NT2/D1 (cell line): ENCODE measurements around the gene HOXC13.
A peak's percentile ranks its signal among the peaks of the same experiment; 100 is the strongest.

ENCODE experiments used
- DNase-seq: peaks from one replicate; pipeline ENCODE4 v3.0.0-alpha.2; 2011; ENCODE audit warnings: low read depth, low spot score
- H3K27me3 ChIP-seq: 2 replicates; pipeline ENCODE4 v1.6.0; 2011; ENCODE audit warnings: mild to moderate bottlenecking; ENCODE audit not compliant: insufficient read length, insufficient read depth
- H3K36me3 ChIP-seq: 2 replicates; pipeline ENCODE4 v1.6.1; 2011; ENCODE audit warnings: mild to moderate bottlenecking, low read length, mixed read lengths; ENCODE audit not compliant: insufficient read depth, insufficient read length
- H3K4me1 ChIP-seq: 2 replicates; pipeline ENCODE4 v1.5.1; 2011; ENCODE audit not compliant: insufficient read depth, insufficient read length
- H3K4me3 ChIP-seq: 2 replicates; pipeline ENCODE4 v1.5.1; 2011; ENCODE audit warnings: low read depth; ENCODE audit not compliant: insufficient read length
- H3K9ac ChIP-seq: 2 replicates; pipeline ENCODE4 v1.6.0; 2011; ENCODE audit warnings: low read depth; ENCODE audit not compliant: insufficient read length
- H3K9me3 ChIP-seq: 2 replicates; pipeline ENCODE4 v1.5.1; 2011; ENCODE audit warnings: mild to moderate bottlenecking, low read length; ENCODE audit not compliant: insufficient read depth
- SUZ12 ChIP-seq: IDR thresholded peaks from 2 replicates; pipeline ENCODE4 v1.6.1; 2011; ENCODE audit not compliant: insufficient read length, insufficient read depth; ENCODE audit errors: extremely low read depth
- YY1 ChIP-seq: IDR thresholded peaks from 2 replicates; pipeline ENCODE4 v1.6.1; 2011; ENCODE audit not compliant: insufficient read length, insufficient read depth
- ZNF274 ChIP-seq: IDR thresholded peaks from 2 replicates; pipeline ENCODE4 v1.6.1; 2011; ENCODE audit warnings: mild to moderate bottlenecking, low read depth, low read length

The HOXC13 gene

GRCh38 chr12:53958128-53958527 lies 19.5 kb downstream of the HOXC13 start:
- no peaks in the 10 kb centered on the region for H3K36me3 ChIP-seq
- H3K27me3 ChIP-seq, result peaks cover 100% of the 10 kb centered on the region
- H3K4me1 ChIP-seq, result peaks cover 10% of the 10 kb centered on the region
- TF ChIP-seq ZNF274, result no peak
- TF ChIP-seq SUZ12, result no peak
- no peak for TF ChIP-seq YY1
- H3K4me3 ChIP-seq, result no peak overlapping the region
- no peaks in the 10 kb centered on the region for H3K9me3 ChIP-seq
- no peak for DNase-seq
- H3K9ac ChIP-seq, result no peak overlapping the region

DNA sequence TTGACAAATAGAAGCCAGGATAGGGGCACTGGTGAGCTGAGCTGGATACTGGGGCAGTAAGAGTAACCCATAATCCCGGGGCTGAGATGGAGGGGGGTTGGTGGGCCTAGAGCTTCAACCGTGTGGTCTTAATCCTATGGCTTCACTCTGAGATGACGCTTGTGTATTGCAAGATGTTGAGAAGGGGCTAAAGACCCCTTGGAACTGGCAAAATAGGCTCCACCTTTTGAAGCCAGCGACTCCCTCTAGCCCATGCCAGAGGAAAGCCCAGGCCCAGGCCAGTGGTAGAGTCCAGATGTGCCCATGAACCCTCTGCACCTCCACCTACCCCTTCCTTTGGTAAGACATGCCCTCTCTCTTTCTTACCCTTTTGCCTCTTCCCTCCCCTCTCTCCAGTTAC lies 20.7 kb downstream of the HOXC13 start:
- H3K4me1 ChIP-seq, result peaks cover 4% of the 10 kb centered on the region
- H3K9me3 ChIP-seq, result no peaks in the 10 kb centered on the region
- H3K36me3 ChIP-seq, result no peaks in the 10 kb centered on the region
- no peak for TF ChIP-seq SUZ12
- TF ChIP-seq YY1, result no peak
- no peak for TF ChIP-seq ZNF274
- peaks cover 100% of the 10 kb centered on the region for H3K27me3 ChIP-seq
- no peak overlapping the region for H3K4me3 ChIP-seq
- H3K9ac ChIP-seq, result no peak overlapping the region
- DNase-seq, result no peak

DNA sequence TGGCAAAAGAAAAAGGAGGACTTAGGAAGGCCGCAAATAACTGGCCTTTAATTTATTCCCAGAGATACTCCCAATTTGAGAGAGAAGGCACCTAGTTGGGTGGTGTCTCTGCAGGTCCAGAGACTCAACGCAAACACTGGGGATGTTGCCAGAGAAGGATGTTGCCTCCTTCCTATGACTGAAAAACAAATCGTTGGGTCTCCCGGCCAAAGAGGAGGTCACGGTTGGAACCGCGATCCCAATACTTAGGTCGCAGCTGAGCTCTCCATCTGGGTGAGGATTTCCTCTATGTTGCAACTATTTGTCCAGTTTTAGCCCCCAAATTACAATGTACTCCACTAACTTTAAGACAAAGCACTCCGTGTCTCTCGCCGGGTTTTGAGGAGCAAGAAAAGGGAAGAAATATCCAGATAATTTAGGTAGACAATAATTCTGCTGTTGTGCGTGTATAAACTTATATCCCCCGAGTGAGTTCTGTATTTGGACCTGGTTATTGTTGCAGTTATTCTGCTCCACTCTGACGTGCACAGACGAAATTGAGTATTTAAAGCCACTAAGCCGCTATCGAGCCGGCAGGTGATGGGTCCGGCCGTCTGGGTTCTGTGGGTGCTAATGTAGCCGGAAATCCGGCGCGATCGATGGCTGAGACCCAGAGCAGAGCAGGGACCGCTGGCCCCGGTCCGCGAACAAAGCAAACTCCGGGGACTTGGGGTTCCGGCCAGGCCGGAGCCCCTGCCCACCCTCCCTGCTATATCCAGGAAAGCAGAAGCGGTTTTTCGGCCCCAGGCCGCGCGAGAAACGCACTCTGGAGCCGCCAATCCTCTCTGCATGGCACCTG lies 21.8 kb downstream of the HOXC13 start:
- TF ChIP-seq YY1 (no peak), SUZ12 (no peak), ZNF274 (no peak)
- DNase-seq, result no peak
- Histone ChIP-seq H3K9ac (no peak overlapping the region), H3K36me3 (no peaks in the 10 kb centered on the region), H3K9me3 (no peaks in the 10 kb centered on the region), H3K4me3 (no peak overlapping the region), H3K4me1 (no peaks in the 10 kb centered on the region), H3K27me3 (peaks cover 100% of the 10 kb centered on the region)

DNA sequence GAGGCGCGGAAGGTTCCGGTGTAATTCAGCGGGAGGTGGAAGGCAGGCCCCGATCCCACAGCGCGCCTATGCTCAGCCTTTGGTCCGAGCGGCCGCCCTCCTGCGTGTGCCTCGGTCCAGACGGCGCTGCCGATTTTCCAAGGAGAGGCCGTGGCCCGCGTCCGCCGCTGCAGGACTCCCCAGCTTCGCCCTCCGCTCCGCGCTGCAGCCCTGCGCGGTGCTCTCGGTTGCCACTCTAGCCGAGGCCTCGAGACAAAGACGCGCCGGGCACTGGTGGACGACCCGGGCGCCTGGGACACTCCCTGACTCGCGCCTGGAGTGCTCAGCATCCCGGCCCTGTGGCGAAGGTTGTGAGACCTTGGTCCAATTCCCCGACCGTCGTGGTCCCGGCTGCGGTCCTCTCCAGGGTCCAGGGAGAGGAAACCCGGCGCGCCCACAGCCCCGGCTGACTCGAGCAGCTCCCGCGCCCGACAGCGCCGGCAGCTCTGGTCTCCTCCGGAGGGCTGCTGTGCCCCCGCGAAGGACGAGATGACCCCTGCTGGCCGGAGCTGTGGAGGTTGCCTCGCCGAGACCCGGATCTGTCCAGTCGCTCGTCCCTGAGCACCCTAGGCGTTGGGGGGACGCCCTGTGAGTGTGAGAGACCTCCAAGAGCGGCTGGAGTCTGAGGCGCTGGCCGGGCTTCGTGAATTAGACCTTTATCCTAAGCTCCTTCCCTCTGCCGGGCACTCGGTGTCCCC lies 22.6 kb downstream of the HOXC13 start:
- peaks cover 100% of the 10 kb centered on the region for H3K27me3 ChIP-seq
- no peak for DNase-seq
- H3K9me3 ChIP-seq, result no peaks in the 10 kb centered on the region
- peak overlapping the region; percentile 17 for H3K4me3 ChIP-seq
- TF ChIP-seq YY1 (no peak), SUZ12 (peak; percentile 99)
- H3K9ac ChIP-seq, result peak overlapping the region; percentile 43
- H3K4me1 ChIP-seq, result no peaks in the 10 kb centered on the region
- H3K36me3 ChIP-seq, result no peaks in the 10 kb centered on the region

DNA sequence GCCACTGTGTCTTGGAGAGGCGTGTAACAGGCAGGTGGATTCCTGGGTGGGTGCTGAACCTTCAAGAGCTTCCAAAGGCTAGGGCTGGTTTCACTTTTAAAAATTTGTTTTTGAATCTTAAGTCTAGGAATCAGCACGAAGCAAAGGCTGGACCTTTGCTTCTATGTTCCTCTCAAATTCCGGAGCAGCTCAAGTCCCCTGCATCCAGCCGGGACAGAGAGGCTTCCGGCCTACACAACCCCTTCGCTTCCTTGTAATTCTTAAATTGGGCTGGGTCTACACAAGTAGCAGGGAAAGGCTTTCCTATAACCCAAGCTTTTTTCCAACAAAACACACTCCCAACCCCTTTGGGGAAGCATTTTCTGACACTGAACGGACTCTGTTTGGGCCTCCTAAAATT lies 24.4 kb downstream of the HOXC13 start:
- no peaks in the 10 kb centered on the region for H3K36me3 ChIP-seq
- TF ChIP-seq ZNF274 (no peak), SUZ12 (peak; percentile 21)
- DNase-seq, result no peak
- H3K9me3 ChIP-seq, result no peaks in the 10 kb centered on the region
- H3K27me3 ChIP-seq, result peaks cover 100% of the 10 kb centered on the region
- no peak overlapping the region for H3K4me3 ChIP-seq
- H3K4me1 ChIP-seq, result no peaks in the 10 kb centered on the region
- H3K9ac ChIP-seq, result no peak overlapping the region

DNA sequence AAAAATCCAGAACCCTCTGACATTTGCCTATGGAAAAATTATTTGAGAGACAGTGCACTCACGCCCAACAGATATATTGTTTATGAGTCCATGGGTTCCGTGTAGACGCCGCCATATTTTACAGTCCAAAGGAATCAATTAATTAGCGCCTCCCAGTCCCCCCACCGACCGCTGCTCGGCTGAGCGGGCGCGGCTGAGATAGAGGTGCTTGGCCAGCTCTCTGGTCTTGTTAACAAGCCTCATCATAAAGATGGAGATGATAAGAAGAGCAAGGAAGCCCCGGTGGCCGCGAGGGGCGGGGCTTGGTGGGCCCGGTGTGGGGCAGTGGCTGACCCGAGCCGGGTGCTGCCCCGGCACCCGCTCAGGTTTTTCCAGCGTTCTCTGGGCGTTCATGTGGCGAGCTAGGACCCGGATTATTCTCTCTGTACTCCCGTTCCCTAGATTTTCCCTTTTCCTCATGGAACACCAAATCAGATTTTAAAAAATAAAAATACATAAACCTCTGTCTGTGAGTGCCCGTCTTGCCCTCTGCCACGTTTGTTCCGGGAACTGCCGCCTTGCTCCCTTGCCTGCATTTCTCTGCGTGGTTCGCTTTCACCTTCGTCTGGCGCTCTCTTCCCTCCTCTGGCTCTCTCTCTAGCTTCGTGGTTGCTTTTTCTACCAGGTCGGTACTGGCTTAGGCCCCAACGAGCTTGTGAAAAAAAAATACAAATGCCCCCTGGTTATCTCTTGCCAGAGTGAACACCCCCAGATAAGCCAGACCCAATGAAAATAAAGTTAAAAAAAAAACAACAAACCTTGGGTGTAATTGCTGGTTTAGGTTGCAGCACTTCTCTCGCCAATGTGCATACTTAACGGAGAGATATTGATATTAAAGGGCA lies 25.0 kb downstream of the HOXC13 start:
- peaks cover 100% of the 10 kb centered on the region for H3K27me3 ChIP-seq
- H3K4me3 ChIP-seq, result no peak overlapping the region
- DNase-seq, result no peak
- H3K9me3 ChIP-seq, result no peaks in the 10 kb centered on the region
- H3K9ac ChIP-seq, result no peak overlapping the region
- H3K36me3 ChIP-seq, result no peaks in the 10 kb centered on the region
- peak; percentile 5 for TF ChIP-seq SUZ12
- TF ChIP-seq ZNF274, result no peak
- H3K4me1 ChIP-seq, result no peaks in the 10 kb centered on the region
